Loucy (cell line): ENCODE data around the gene SMAD5.

Experiments
- H2AFZ ChIP-seq: fragments of 200-600 bp; sonication (generic); 2 replicates; pipeline ENCODE4 v1.6.0; 2016; ENCODE audit warnings: antibody characterized with exemption, mild to moderate bottlenecking, low read length, moderate library complexity
- H3F3A ChIP-seq: fragments of 200-600 bp; 2 replicates; pipeline ENCODE4 v1.6.0; 2016; ENCODE audit warnings: antibody characterized with exemption, low read depth, mild to moderate bottlenecking
- H3K27me3 ChIP-seq: fragments of 200-600 bp; sonication (generic); 2 replicates; pipeline ENCODE4 v1.6.1; 2014; ENCODE audit warnings: low read length, mild to moderate bottlenecking; ENCODE audit not compliant: insufficient read depth, poor library complexity, severe bottlenecking
- H3K36me3 ChIP-seq: fragments of 200-600 bp; sonication (generic); 2 replicates; pipeline ENCODE4 v1.6.1; 2016; ENCODE audit warnings: low read length; ENCODE audit not compliant: insufficient read depth
- H3K4me1 ChIP-seq: fragments of 200-600 bp; sonication (generic); 2 replicates; pipeline ENCODE4 v1.5.1; 2014; ENCODE audit warnings: low read length, mild to moderate bottlenecking; ENCODE audit not compliant: insufficient read depth, poor library complexity, severe bottlenecking
- H3K4me2 ChIP-seq: fragments of 200-600 bp; sonication (generic); 2 replicates; pipeline ENCODE4 v1.6.0; 2014; ENCODE audit warnings: antibody characterized with exemption, low read length, low read depth, mild to moderate bottlenecking; ENCODE audit not compliant: poor library complexity, severe bottlenecking
- H3K4me3 ChIP-seq: fragments of 200-600 bp; sonication (generic); 2 replicates; pipeline ENCODE4 v1.5.1; 2014; ENCODE audit warnings: low read length, mild to moderate bottlenecking, mixed read lengths; ENCODE audit not compliant: poor library complexity, severe bottlenecking
- H3K79me2 ChIP-seq: fragments of 200-600 bp; sonication (generic); 2 replicates; pipeline ENCODE4 v1.6.1; 2014; ENCODE audit warnings: low read length; ENCODE audit not compliant: insufficient read depth
- H3K9ac ChIP-seq: fragments of 200-600 bp; sonication (generic); 2 replicates; pipeline ENCODE4 v1.6.0; 2014; ENCODE audit warnings: mild to moderate bottlenecking, low read depth, low read length, moderate library complexity; ENCODE audit not compliant: poor library complexity, severe bottlenecking
- H3K9me2 ChIP-seq: fragments of 200-600 bp; sonication (generic); replicated peaks from 2 replicates; pipeline ENCODE4 v1.6.1; 2016; ENCODE audit warnings: low read depth, low read length, mixed read lengths
- H3K9me3 ChIP-seq: fragments of 200-600 bp; sonication (generic); 2 replicates; pipeline ENCODE4 v1.6.1; 2014; ENCODE audit warnings: mild to moderate bottlenecking, antibody characterized with exemption, low read length, low read depth; ENCODE audit not compliant: insufficient read depth
- H4K20me1 ChIP-seq: fragments of 200-600 bp; sonication (generic); 2 replicates; pipeline ENCODE4 v1.6.0; 2014; ENCODE audit warnings: antibody characterized with exemption, low read length, mild to moderate bottlenecking; ENCODE audit not compliant: insufficient read depth, poor library complexity, severe bottlenecking
- CTCF ChIP-seq: fragments of 200-600 bp; sonication (generic); conservative IDR thresholded peaks from 2 replicates; pipeline ENCODE4 v1.5.1; 2014; ENCODE audit warnings: mild to moderate bottlenecking, antibody characterized with exemption, low read length
- EZH2phosphoT487 ChIP-seq: fragments of 200-600 bp; IDR thresholded peaks from 2 replicates; pipeline ENCODE4 v1.6.1; 2018; ENCODE audit warnings: antibody characterized with exemption, mild to moderate bottlenecking, moderate library complexity, borderline replicate concordance

SMAD5 gene

GRCh38 chr5:136226401-136226800, 93.8 kb downstream of the SMAD5 start:
- no peak overlapping the region for H3K9ac ChIP-seq
- no peak for TF ChIP-seq CTCF
- no peak for TF ChIP-seq EZH2phosphoT487
- H2AFZ ChIP-seq: no peak overlapping the region
- H3F3A ChIP-seq: no peaks in the 10 kb centered on the region
- no peaks in the 10 kb centered on the region for H3K9me3 ChIP-seq
- no peaks in the 10 kb centered on the region for H4K20me1 ChIP-seq
- H3K4me1 ChIP-seq: no peaks in the 10 kb centered on the region
- H3K36me3 ChIP-seq: no peaks in the 10 kb centered on the region
- H3K79me2 ChIP-seq: no peaks in the 10 kb centered on the region
- no peaks in the 10 kb centered on the region for H3K9me2 ChIP-seq
- no peak overlapping the region for H3K4me2 ChIP-seq
- H3K27me3 ChIP-seq: no peaks in the 10 kb centered on the region
- no peak overlapping the region for H3K4me3 ChIP-seq

- no peaks in the 10 kb centered on the region for H4K20me1 ChIP-seq
- no peak overlapping the region for H3K4me3 ChIP-seq
- H3K9me3 ChIP-seq: no peaks in the 10 kb centered on the region
- TF ChIP-seq CTCF (no peak), EZH2phosphoT487 (no peak)
- no peaks in the 10 kb centered on the region for H3K27me3 ChIP-seq
- no peaks in the 10 kb centered on the region for H3K9me2 ChIP-seq
- no peaks in the 10 kb centered on the region for H3K79me2 ChIP-seq
- H3K4me1 ChIP-seq: no peaks in the 10 kb centered on the region
- H2AFZ ChIP-seq: no peak overlapping the region
- no peak overlapping the region for H3K9ac ChIP-seq
- no peaks in the 10 kb centered on the region for H3K36me3 ChIP-seq
- H3K4me2 ChIP-seq: no peak overlapping the region
- no peaks in the 10 kb centered on the region for H3F3A ChIP-seq
Measured at GRCh38 chr5:136228136-136228757, 95.6 kb downstream of the SMAD5 start.

- no peaks in the 10 kb centered on the region for H3K9me2 ChIP-seq
- no peaks in the 10 kb centered on the region for H3K79me2 ChIP-seq
- H3K27me3 ChIP-seq: no peaks in the 10 kb centered on the region
- H3K4me1 ChIP-seq: no peaks in the 10 kb centered on the region
- H3K9me3 ChIP-seq: no peaks in the 10 kb centered on the region
- H3K4me2 ChIP-seq: no peak overlapping the region
- TF ChIP-seq CTCF (no peak), EZH2phosphoT487 (no peak)
- no peaks in the 10 kb centered on the region for H3K36me3 ChIP-seq
- no peaks in the 10 kb centered on the region for H4K20me1 ChIP-seq
- no peak overlapping the region for H3K4me3 ChIP-seq
- H3F3A ChIP-seq: no peaks in the 10 kb centered on the region
- no peak overlapping the region for H2AFZ ChIP-seq
- H3K9ac ChIP-seq: no peak overlapping the region
Measured at GRCh38 chr5:136230176-136230575, 97.5 kb downstream of the SMAD5 start.
